DMS153 treated with DMSO at 0.1 percent for 48 hours (cell line): ENCODE results near the gene CALCA.
"Not testable (repeated sequence)": the region's sequence is repeated elsewhere in the genome, so short reads cannot be mapped to it uniquely, and the experiment has no call there.

Experiments used
- DNase-seq: peaks from one replicate; lab custom pipeline; 2025; ENCODE audit not compliant: unreplicated experiment; lab: John Stamatoyannopoulos, UW

CALCA gene, protein sequence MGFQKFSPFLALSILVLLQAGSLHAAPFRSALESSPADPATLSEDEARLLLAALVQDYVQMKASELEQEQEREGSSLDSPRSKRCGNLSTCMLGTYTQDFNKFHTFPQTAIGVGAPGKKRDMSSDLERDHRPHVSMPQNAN

GRCh38 chr11:14971865-14972580, at the start of gene CALCA:
TSS of gene CALCA (minus strand) at chr11:14972351. CDS start at chr11:14971192, 1,159 bp downstream.
- DNase-seq = peak; percentile 86

- DNase-seq = no peak
Measured at GRCh38 chr11:15016200-15016599, 44.0 kb upstream of the CALCA start.

DNA sequence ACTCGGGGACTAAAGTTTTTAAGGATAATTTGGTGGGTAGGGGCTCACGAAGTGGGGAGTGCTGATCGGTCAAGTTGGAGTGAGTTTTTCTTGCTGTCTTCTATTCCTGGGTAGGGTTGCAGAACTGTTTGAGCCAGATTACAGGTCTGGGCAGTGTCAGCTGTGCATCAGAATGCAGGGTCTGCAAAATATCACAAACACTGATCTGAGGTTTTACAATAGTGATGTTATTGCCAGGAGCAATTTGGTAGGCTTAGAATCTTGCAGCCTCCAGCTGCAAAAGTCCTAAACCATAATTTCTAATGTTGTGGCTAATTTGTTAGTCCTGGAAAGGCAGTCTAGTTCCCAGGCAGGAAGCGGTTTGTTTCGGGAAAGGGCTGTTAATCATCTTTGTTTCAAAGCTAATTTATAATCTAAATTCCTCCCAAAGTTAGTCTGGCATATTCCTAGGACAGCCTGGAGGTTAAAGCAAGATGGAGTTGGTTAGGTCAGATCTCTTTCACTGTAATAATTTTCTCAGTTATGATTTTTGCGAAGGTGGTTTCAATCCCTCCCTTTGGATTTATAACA, 39.7 kb upstream of the CALCA start:
- no peak for DNase-seq

- no peak for DNase-seq
Measured at GRCh38 chr11:15010865-15011264, 38.7 kb upstream of the CALCA start.

DNA sequence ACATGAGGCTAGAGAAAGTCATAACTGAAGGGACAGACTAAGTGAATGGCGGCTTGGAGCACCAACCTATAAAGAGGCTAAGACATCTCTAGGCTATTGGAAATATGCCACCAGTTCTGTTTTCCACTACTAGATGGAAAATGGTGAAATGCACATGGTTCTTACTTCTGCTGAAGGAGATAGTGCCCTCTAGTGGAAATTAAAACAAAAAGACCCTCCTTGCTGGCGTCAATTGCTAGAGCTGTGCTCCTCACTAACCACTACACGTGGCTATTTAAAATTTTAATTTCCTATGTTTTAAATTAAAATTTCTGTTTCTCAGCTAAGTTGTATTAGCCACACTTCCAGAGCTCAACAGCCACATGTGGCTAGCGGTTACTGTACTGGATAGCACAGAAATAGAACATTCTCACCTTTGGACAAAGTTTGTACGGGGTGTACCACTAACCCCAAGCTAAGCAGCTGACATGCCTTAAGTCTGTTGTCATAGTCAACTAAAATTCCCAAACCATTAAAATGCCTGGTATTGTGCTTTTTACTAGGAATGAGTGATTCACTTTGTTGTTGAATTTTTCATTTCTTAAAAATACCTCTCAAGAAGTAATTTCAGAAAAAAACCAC, 34.1 kb upstream of the CALCA start:
- DNase-seq = peak; percentile 73

DNA sequence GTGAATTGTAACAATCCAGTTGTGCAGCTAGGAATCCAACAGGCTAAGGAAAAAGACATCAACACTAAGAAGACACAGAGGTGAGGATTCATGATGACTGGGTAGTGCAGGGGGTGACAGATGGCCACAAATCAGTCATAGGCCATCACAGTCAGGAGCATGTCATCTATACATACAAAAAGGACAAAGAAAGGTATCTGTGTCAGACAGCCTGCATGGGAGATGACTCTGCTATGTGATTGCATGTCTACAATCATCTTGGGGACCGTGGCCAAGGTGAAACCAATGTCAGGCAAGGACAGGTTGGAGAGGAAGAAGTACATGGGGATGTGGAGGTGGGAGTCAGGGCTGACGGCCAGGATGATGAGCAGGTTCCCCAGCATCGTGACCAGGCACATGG, 16.0 kb upstream of the CALCA start:
- DNase-seq = not testable (repeated sequence)

DNA sequence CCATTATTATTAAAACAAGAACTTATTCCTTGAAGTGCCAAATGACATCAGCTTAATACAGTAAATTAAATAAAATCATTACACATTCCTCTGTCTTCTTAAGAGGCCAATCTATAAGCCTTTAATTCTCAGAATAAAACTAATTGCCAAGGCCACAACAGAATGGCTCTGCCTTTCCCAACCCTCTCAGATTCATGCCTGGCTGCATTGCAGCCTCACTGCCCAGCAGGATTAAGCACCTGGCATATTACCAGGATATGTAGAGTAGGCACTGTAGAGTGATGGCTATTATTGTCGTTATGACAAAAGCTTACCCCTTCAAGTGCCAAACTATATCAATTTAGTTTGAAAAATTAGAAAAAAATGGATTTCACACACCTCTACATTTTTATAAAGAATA, 9.4 kb upstream of the CALCA start:
- no peak for DNase-seq

DNA sequence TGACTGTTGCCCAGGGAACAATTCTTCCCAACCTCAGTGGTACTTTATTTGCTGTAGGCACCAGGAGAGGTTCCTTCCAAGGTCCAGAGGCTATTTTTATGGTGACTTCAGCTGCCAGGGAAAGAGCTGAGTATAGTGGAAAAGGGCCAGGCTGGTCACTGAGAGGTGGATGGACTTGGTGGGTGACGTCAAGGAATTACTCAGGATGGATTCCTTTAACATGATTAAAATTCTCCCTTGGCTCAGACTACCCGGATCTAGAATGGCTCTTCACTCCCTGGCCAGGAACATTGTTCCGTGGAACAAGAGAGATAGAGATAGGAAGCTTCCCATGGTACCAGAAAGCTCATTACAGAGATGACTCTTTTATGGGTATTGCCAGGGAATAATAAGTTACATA, 8.7 kb upstream of the CALCA start:
- no peak for DNase-seq

GRCh38 chr11:14977101-14977880, 5.1 kb upstream of the CALCA start:
- DNase-seq = no peak

- DNase-seq = no peak
Measured at GRCh38 chr11:14975252-14975587, 3.1 kb upstream of the CALCA start.

GRCh38 chr11:14974515-14975251, 2.5 kb upstream of the CALCA start:
- no peak for DNase-seq

GRCh38 chr11:14973621-14974514, 1.7 kb upstream of the CALCA start:
- DNase-seq = no peak

DNA sequence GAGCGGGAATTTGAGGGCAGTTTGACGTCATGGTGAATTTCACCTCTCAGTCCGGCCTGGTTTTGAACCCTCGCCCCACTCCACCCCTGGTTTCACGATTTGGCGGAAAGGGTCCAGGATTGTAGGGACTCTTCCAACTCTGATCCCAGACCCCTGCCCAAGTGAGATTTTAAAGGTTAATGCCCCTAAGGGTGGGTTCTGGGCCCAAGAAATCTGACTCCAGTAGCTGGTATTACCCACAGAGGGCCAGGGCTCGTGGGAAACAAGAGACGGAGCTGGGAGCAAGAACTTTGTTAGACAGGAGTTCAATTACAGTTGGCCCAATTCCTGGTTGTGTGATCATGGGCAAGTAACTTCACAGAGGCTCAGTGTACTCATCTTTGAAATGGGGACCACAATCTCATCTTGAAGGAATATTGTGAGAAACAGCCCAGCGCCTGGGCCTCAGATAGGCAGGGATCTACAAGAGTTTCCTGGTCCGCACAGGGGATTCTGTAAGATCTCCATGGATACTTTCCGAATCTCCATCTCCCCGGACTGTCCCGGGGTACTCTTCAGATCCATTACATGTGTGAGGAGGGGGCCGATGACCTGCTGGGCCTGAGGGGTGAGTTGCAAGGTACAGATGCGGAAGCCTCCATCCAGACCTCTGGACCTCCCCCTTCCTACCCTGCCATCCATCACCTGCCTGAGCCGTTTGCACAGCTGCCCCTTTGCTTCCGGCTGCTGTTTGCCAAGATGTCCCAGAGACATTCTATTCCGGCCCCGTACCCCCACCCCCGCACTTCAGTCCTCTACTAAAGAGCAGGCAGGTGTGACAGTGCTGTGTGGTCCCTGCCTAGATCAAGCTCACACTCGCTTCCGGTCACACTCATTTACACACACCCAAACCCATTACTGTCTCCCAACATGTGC, 687 bp upstream of the CALCA start:
- DNase-seq = peak; percentile 94

- peak; percentile 34 for DNase-seq
Measured at GRCh38 chr11:14969901-14970323, 2.2 kb downstream of the CALCA start.

DNA sequence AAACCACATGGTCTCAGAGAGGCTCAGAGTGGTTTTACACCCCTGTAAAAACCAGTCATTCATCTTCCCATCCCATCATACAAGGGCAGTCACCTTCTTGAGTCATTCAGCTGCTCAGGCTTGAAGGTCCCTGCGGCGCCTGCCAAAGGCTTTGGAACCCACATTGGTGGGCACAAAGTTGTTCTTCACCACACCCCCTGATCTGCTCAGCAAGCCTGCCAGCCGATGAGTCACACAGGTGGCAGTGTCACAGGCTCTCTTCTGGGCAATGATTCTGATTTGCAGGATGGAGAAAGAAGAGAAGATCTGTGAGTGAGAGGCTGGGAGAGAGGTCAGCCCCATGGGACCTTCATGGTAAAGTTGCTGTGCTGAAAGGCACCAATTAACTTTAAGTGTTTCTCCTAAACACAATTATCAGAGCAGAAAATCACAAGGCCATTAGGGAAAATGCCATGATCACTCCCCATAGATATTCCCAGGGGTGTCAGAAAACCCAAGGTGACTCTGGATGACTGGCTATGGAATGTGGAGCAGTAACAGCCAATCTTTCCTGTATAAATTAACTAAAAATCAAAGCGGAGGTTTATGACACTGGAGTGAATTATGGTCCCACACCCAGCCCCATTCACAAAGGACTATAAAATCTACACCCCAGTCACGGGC, 4.4 kb downstream of the CALCA start:
- DNase-seq = peak; percentile 5

GRCh38 chr11:14956111-14956510, 16.0 kb downstream of the CALCA start:
- no peak for DNase-seq

DNA sequence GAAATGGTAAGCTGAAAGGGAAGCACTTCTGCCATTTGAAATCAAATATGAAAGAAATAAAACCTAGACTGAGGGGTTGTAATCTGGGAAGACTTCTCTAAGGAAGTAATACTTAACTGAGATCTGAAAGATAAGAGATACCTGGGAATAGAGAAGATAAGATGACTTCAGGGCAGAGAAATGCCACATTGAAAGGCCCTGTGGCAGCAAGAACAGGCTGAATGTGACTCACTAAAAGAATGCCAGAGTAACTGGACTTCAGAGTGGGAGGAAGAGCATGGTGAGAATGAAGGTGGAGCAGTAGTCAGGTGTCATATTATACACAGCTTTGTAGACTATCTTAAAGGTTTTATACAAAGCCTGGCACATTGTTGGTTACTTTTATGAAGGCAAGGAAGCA, 17.6 kb downstream of the CALCA start:
- DNase-seq = no peak

DNA sequence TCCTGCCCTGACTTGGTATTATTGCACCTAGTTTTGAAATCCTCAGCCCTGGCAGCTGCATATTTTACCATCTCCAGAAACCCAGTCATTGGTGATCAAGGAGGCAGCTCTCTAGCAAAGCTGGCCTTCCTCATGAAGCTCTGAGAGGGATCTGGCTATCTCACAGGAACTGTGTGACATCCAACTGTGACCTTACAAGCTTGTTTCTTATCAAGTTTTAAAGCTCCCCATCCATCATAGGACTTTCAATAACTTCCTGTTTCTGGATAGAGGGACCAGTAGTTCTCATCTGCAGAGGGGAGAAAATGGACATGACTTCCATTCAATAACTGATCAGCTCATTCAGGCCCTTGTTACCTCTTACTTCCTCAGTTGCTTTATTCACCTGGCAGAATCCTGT, 18.2 kb downstream of the CALCA start:
- no peak for DNase-seq
